Spleen (tissue), 11 donors: Measurements from ENCODE around the gene ZFP42. TPM values are rescaled to one million over a fixed set of nuclear protein-coding genes. Genes with fewer than 3 reads are reported as not detected.
"Not testable (repeated sequence)": the region's sequence is repeated elsewhere in the genome, so short reads cannot be mapped to it uniquely, and the experiment has no call there.

ENCODE experiments used
- DNase-seq: peaks from one replicate; pipeline ENCODE4 v3.0.0-alpha.2; 2020
- H3K27ac ChIP-seq, 8 donors: fragments of 200-600 bp; sonication (generic) in 7 of 8; 1 replicate in 4 of 8; 2 replicates in 4 of 8; pipeline versions ENCODE4 v1.5.0 to v1.8.0; 2016 to 2021; ENCODE audit warnings: inconsistent platforms in 4 of 8, mild to moderate bottlenecking in 4 of 8, moderate library complexity in 1 of 8
- H3K27me3 ChIP-seq, 7 donors: fragments of 200-600 bp; sonication (generic) in 6 of 7; replicated peaks in 1 of 7; 1 replicate in 4 of 7; 2 replicates in 3 of 7; pipeline versions ENCODE4 v1.5.0 to v1.8.0; 2016 to 2021; ENCODE audit warnings: inconsistent platforms in 3 of 7, mild to moderate bottlenecking in 1 of 7
- H3K36me3 ChIP-seq, 6 donors: fragments of 200-600 bp; sonication (generic) in 5 of 6; 1 replicate in 4 of 6; 2 replicates in 2 of 6; pipeline versions ENCODE4 v1.5.0 to v1.8.0; 2016 to 2021; ENCODE audit warnings: inconsistent platforms in 2 of 6
- H3K4me1 ChIP-seq, 6 donors: fragments of 200-600 bp; sonication (generic) in 5 of 6; 1 replicate in 3 of 6; 2 replicates in 3 of 6; pipeline versions ENCODE4 v1.5.0 to v1.8.0; 2016 to 2021; ENCODE audit warnings: inconsistent platforms in 3 of 6
- H3K4me3 ChIP-seq, 8 donors: fragments of 200-600 bp; sonication (generic) in 7 of 8; 1 replicate in 4 of 8; 2 replicates in 4 of 8; pipeline versions ENCODE4 v1.5.0 to v1.8.0; 2016 to 2021; ENCODE audit warnings: inconsistent platforms in 4 of 8, mild to moderate bottlenecking in 4 of 8, moderate library complexity in 2 of 8
- H3K9me3 ChIP-seq, 8 donors: fragments of 200-600 bp; sonication (generic) in 7 of 8; 1 replicate in 4 of 8; 2 replicates in 4 of 8; pipeline versions ENCODE4 v1.5.0 to v1.8.0; 2016 to 2021; ENCODE audit warnings: inconsistent platforms in 4 of 8
- POLR2A ChIP-seq, 3 donors: fragments of 450-650 bp; IDR thresholded peaks; one replicate each; pipeline ENCODE4 v1.5.1; 2017; ENCODE audit warnings: antibody characterized with exemption in 3 of 3, mild to moderate bottlenecking in 1 of 3
- POLR2AphosphoS5 ChIP-seq, 3 donors: sonication (generic); formaldehyde crosslinking; IDR thresholded peaks; one replicate each; pipeline ENCODE4 v1.5.1; 2017; ENCODE audit warnings: antibody characterized with exemption in 3 of 3
- WGBS, 5 donors: extraction: QIAGEN DNeasy Blood & Tissue Kit in 3 of 5; methylation state at CpG; one replicate each; pipeline versions ENCODE4 v1.1.5 to v1.1.7; 2013 to 2018; 5-methylcytosine and 5-hydroxymethylcytosine counted together
- intact Hi-C: fragments of 100-400 bp; cut with DNase I; formaldehyde crosslinking; loops from one replicate; pipeline ENCODE4 v1.15.0; 2023; ENCODE audit warnings: low total_unique reads
- polyA plus RNA-seq, 3 donors: library from polyadenylated mRNA; stranded (reverse); fragments of 200-250 nt; gene quantifications; one replicate each; pipeline ENCODE4 v1.2.1, GENCODE V29; 2013
- total RNA-seq, 7 donors: library from RNA; depleted of rRNA in 3 of 7; stranded (reverse); fragments of >200 nt in 3 of 7; fragmentation: NEBNext Ultra II Directional in 4 of 7; extraction: Animal tissue kit (Norgen Biotek cat#: 25700) in 4 of 7; gene quantifications; one replicate each; pipeline versions ENCODE4 v1.1.0 to v1.2.1, GENCODE V29; 2016 to 2021
- TF ChIP-seq, protein P1 (sequence below), 11 experiments: fragments of 200-600 bp in 7 of 11; fragments of 450-650 bp in 4 of 11; sonication (generic) in 4 of 11; IDR thresholded peaks in 8 of 11; conservative IDR thresholded peaks in 3 of 11; 1 replicate in 7 of 11; 2 replicates in 4 of 11; pipeline versions ENCODE4 v1.4.0 to v1.8.0; 2016 to 2021; ENCODE audit warnings: antibody characterized with exemption in 11 of 11, inconsistent platforms in 4 of 11, mild to moderate bottlenecking in 1 of 11
- donor health status: healthy with polysubstance abuse.
- donor health status: DM: no; HTN: no; CAD: no; lungs with moderate emphysema.
- donor health status: DM: no; HTN: no; CAD: no.
- donor health status: Bipolar disorder and iron deficiency.
- donor health status: healthy.
- donor health status: DM: no; HTN: no; CAD: no.
- donor health status: DM: yes; HTN: yes; CAD: no.

Gene ZFP42
- total and polyA plus RNA-seq, 10 donors = not detected

DNA sequence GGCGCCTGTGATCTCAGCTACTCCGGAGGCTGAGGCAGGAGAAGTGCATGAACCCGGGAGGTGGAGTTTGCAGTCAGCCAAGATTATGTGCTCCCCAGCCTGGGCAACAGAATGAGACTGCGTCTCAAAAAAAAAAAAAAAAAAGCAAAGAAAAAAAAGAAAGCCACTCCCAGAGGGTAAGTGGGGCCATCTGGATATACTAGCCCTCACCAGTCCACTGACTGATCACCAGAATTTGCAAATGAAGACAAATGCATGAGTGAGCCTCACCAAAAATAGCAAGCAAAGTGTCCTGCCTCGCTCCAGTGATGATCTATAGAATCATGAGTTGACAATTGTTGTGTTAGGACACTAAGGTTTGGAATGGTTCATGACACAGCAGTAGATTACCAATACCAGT is 47.6 kb downstream of the ZFP42 start:
- H3K36me3 ChIP-seq = no peaks in the 10 kb centered on the region
- no peaks in the 10 kb centered on the region for H3K4me1 ChIP-seq
- H3K27me3 ChIP-seq = no peaks in the 10 kb centered on the region
- TF ChIP-seq POLR2AphosphoS5 (IDR thresholded peaks at IDR 0.05) (no peak), POLR2A (IDR thresholded peaks at IDR 0.05) (no peak)
- TF ChIP-seq, protein P1, sequence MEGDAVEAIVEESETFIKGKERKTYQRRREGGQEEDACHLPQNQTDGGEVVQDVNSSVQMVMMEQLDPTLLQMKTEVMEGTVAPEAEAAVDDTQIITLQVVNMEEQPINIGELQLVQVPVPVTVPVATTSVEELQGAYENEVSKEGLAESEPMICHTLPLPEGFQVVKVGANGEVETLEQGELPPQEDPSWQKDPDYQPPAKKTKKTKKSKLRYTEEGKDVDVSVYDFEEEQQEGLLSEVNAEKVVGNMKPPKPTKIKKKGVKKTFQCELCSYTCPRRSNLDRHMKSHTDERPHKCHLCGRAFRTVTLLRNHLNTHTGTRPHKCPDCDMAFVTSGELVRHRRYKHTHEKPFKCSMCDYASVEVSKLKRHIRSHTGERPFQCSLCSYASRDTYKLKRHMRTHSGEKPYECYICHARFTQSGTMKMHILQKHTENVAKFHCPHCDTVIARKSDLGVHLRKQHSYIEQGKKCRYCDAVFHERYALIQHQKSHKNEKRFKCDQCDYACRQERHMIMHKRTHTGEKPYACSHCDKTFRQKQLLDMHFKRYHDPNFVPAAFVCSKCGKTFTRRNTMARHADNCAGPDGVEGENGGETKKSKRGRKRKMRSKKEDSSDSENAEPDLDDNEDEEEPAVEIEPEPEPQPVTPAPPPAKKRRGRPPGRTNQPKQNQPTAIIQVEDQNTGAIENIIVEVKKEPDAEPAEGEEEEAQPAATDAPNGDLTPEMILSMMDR (IDR thresholded peaks at IDR 0.05 in 8 of 11, conservative IDR thresholded peaks at IDR 0.05 in 3 of 11) = no peak
- H3K4me3 ChIP-seq = no peak overlapping the region
- no peak overlapping the region for H3K27ac ChIP-seq
- peaks cover 0 to 39% (median 11%) of the 10 kb centered on the region in 8 donors for H3K9me3 ChIP-seq
- intact Hi-C loops = no loop called here
- no peak for DNase-seq
- WGBS, 5 donors = 76 to 92% (median 87%) methylated on average over 5 of the region's 5 CpGs

DNA sequence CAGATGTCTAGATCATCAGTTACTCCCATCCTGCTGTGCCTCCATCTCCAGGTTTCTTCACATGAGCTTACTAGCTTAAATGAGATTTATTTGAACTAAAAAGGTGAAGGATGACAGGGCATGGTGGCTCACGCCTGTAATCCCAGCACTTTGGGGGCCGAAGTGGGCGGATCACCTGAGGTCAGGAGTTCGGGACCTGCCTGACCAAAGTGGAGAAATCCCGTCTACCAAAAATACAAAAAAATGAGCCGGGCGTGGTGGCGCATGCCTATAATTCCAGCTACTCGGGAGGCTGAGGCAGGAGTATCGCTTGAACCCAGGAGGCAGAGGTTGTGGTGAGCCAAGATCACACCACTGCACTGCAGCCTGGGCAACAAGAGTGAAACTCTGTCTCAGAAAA is 49.9 kb downstream of the ZFP42 start:
- H3K4me3 ChIP-seq, H3K36me3 ChIP-seq, H3K4me1 ChIP-seq, intact Hi-C loops, H3K27me3 ChIP-seq, H3K27ac ChIP-seq, DNase-seq: not testable (repeated sequence)
- WGBS, 5 donors = 86 to 96% (median 90%) methylated on average over 10 of the region's 10 CpGs
- peaks cover 0 to 39% (median 11%) of the 10 kb centered on the region in 8 donors for H3K9me3 ChIP-seq

DNA sequence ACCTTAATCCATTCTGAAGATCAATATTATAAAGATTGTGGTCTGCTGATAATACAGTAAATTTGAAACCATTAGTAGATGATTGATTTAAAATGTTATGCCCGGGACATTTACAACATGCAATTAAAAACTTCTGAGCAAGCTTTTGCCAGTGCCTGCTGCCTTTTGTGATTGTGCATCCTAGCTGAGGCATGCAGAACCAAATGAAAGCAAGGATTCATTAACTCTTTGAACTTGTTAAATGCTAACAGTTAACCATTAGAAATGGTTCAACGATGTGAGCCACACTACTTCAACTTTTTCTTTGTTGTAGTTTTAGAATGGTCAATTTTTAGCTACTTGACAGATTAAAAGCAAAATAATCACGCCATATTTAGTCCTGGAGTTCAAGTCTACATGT is 51.1 kb downstream of the ZFP42 start:
- intact Hi-C loops = no loop called here
- WGBS, 5 donors = 67 to 78% (median 69%) methylated on average over 3 of the region's 3 CpGs
- TF ChIP-seq POLR2A (IDR thresholded peaks at IDR 0.05) (no peak), POLR2AphosphoS5 (IDR thresholded peaks at IDR 0.05) (no peak)
- TF ChIP-seq, protein P1 (IDR thresholded peaks at IDR 0.05 in 8 of 11, conservative IDR thresholded peaks at IDR 0.05 in 3 of 11) = no peak

DNA sequence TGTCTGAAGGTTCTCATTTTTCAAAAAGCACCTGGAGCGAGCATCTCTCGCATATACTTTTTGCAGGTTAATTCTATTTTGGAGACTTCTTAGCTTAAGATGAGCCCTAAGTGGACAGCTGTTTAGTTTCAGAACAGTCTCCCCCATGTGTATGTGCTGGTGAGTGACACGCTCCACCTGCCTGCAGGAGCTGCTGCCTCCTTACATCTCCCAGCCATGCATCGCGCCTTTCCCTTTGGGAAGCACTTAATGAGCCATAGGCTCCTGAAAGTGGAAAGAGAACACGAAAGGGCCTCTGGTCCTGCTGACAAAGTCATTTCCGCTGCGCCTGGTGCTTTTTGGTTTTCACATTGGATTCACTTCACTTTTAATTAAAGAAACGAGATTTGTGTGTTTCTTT is 57.7 kb downstream of the ZFP42 start:
- H3K27ac ChIP-seq = no peak overlapping the region
- TF ChIP-seq POLR2A (IDR thresholded peaks at IDR 0.05) (no peak), POLR2AphosphoS5 (IDR thresholded peaks at IDR 0.05) (no peak)
- TF ChIP-seq, protein P1 (IDR thresholded peaks at IDR 0.05 in 8 of 11, conservative IDR thresholded peaks at IDR 0.05 in 3 of 11) = no peak
- intact Hi-C loops = no loop called here
- peaks cover 0 to 13% (median 0%) of the 10 kb centered on the region in 8 donors for H3K9me3 ChIP-seq
- 76 to 85% (median 77%) methylated on average over 9 of the region's 9 CpGs for WGBS, 5 donors
- DNase-seq = no peak
- H3K4me3 ChIP-seq = no peak overlapping the region
- H3K36me3 ChIP-seq = no peaks in the 10 kb centered on the region
- H3K4me1 ChIP-seq = no peaks in the 10 kb centered on the region
- no peaks in the 10 kb centered on the region for H3K27me3 ChIP-seq

More for the DNA sequence above, 51.1 kb downstream of the ZFP42 start:
- Histone ChIP-seq H3K4me3 (no peak overlapping the region), H3K9me3 (peaks cover 0 to 30% (median 8%) of the 10 kb centered on the region in 8 donors), H3K27ac (no peak overlapping the region), H3K27me3 (no peaks in the 10 kb centered on the region), H3K36me3 (no peaks in the 10 kb centered on the region), H3K4me1 (no peaks in the 10 kb centered on the region)
- DNase-seq = no peak

Other genes with a start within 250 kb of the ZFP42 start
- gene TRIML2, start 113.8 kb downstream of the ZFP42 start, total RNA-seq = not detected
- gene TRIML2, start 113.8 kb downstream of the ZFP42 start, polyA plus RNA-seq = not detected
- not detected for gene TRIML1, start 143.7 kb downstream of the ZFP42 start, total RNA-seq
- gene TRIML1, start 143.7 kb downstream of the ZFP42 start, polyA plus RNA-seq = not detected